GM04503 (cell line): ENCODE measurements around the gene URM1.

Experiments used
- DNase-seq: peaks from one replicate; pipeline ENCODE4 v3.0.0-alpha.2; 2012; ENCODE audit warnings: low read depth

URM1 gene

DNA sequence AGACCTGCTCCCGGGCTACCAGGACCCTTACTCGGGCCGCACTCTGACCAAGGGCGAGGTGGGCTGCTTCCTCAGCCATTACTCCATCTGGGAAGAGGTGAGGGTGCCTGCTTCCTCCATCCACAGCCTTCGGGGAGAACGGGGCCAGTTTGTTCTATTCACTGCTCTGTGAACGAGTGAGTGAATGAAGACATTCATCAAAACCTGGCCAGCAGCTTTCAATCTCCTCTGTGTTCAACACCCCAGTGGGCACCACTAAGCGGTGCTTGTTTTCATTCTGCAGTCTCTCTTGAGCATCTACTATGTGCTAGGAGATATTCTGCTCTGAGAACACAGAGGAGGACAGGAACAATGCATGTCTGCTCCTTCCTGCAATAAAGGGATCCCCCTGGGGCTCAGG is 60.0 kb downstream of the URM1 start:
- no peak for DNase-seq

DNA sequence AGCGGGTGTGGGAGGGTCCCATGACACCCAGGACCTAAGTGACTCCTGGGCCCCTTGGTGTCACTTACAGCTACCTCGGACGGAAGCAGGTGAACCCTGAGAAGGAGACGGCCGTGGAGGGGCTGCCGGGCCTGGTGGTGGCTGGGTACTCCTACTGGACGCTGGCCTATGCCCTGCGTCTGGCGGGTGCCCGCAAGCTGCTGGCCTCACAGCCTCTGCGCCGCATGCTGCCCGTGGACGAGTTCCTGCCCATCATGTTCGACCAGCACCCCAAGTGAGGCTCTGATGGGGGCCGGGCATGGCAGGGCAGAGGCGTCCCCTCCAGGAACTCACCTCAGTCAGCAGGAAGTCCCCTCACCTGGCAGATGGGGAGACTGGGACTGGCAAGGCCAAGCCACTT is 63.2 kb downstream of the URM1 start:
- no peak for DNase-seq

DNA sequence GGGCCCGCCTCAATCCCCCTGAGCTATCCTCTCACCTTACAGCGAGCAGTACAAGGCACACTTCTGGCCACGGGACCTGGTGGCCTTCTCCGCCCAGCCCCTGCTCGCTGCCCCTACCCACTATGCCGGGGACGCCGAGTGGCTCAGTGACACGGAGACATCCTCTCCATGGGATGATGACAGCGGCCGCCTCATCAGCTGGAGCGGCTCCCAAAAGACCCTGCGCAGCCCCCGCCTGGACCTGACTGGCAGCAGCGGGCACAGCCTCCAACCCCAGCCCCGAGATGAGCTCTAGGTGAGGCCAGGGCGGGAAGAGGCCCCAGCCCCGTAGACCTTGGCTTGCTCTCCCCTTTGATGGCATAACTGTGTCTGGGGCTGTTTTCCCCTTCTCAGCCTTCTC is 64.4 kb downstream of the URM1 start:
- no peak for DNase-seq

DNA sequence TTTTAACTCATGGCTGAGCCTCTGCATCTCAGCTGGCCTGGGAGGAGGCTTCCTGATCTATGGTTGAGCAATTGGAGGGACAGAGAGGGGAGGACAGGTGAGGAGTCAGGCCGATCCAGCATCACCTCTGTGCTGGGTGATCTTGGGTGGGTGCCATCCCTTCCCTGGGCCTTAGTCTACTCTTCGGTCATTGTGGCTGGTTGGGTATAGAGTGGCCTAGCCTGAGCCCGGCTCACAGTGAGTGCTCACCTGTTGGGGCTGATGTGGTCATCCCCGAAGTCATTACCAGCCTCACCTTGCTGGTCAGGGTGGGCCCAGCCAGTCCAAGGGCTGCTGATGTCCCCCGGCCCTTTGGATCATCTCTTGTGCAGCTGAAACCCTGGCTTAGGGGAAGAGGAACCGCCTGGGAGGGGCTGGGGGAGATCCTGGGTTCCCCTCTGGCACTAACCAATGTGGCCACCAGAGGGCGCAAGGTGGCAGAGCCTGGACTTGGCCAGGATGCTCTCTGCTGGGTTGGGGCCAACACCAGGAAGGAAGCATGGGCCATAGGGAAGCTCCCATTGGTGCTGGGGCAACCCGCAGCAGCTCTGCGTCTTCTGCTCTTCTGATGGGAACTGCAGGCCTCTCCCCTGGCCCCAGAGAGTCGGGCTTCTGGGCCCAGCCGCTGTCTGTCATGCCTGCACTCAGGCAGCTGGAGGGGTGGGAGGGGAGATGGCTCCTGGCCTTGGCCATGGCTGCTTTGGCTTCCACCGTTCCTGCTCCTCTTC is 67.4 kb downstream of the URM1 start:
- DNase-seq: no peak

DNA sequence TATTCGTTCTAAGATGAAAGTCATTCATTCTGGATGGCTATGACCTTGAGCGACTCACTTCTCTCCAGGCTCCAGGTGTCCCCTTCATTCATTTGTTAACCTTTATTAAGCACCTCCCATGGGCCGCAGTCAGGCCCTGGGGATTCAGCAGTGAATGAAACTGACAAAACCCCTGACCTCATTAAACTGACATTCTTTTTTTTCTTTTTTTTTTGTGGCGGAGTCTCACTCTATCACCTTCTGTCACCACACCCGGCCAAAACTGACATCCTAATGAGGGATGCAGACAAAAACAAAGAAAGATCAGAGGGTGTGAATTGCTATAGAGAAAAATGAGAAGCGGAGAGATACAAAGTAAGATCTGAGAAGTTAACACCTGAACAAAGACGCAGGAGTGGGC is 68.1 kb downstream of the URM1 start:
- DNase-seq: no peak
